Left ventricle myocardium inferior (tissue), 1 donor: ENCODE measurements around the gene VCAN. TPM values are rescaled to one million over a fixed set of nuclear protein-coding genes. Genes with fewer than 3 reads are reported as not detected.

Experiments used
- DNase-seq: peaks from one replicate; pipeline ENCODE4 v3.0.0-alpha.2; 2020
- H3K27ac ChIP-seq: fragments of 200-600 bp; replicated peaks from 2 replicates; pipeline ENCODE4 v1.8.0; 2021
- H3K27me3 ChIP-seq: fragments of 200-600 bp; 2 replicates; pipeline ENCODE4 v1.8.0; 2021; ENCODE audit warnings: low read depth
- H3K36me3 ChIP-seq: fragments of 200-600 bp; 2 replicates; pipeline ENCODE4 v1.8.0; 2021
- H3K4me1 ChIP-seq: fragments of 200-600 bp; 2 replicates; pipeline ENCODE4 v1.8.0; 2021
- H3K4me3 ChIP-seq: fragments of 200-600 bp; 2 replicates; pipeline ENCODE4 v1.8.0; 2021; ENCODE audit warnings: mild to moderate bottlenecking, moderate library complexity
- H3K9me3 ChIP-seq: fragments of 200-600 bp; replicated peaks from 2 replicates; pipeline ENCODE4 v1.8.0; 2021
- intact Hi-C: fragments of 100-400 bp; cut with micrococcal nuclease; formaldehyde crosslinking; loops from one replicate; pipeline ENCODE4 v1.11.0; 2022
- total RNA-seq: library from RNA; stranded (reverse); fragmentation: NEBNext Ultra II Directional; extraction: Animal tissue kit (Norgen Biotek cat#: 25700); gene quantifications from one replicate; pipeline ENCODE4 v1.2.1, GENCODE V29; 2021
- TF ChIP-seq, protein P1 (sequence below): fragments of 200-600 bp; IDR thresholded peaks from 2 replicates; pipeline ENCODE4 v1.8.0; 2021; ENCODE audit warnings: antibody characterized with exemption, mild to moderate bottlenecking, borderline replicate concordance
- donor health status: DM: no; HTN: yes; CAD: no; lungs with severe emphysema.

The VCAN gene
- total RNA-seq, 1 donor from 2014 or later = 25.2 TPM

DNA sequence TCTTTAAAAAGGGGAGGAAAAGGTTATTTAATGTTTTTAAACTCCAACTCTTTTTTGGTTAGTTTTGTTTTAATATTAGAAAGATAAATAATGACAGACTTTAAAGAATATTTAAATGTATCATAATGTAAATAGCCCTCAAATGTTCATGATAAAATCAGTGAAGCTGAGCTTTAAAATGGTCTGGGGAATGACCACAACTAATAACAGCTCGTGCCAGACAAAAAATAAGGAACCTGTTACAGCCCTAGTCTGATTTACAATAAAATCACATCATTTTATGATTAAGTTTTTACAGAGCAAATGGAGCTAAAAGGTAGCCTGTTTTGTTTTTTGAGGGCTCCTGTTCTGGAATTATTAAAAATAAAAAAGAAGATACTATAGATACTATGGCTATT, 46.1 kb downstream of the VCAN start:
- Histone ChIP-seq H3K4me1 (no peaks in the 10 kb centered on the region), H3K9me3 (no peaks in the 10 kb centered on the region), H3K27me3 (no peaks in the 10 kb centered on the region), H3K36me3 (no peaks in the 10 kb centered on the region), H3K4me3 (no peak overlapping the region), H3K27ac (no peak overlapping the region)
- intact Hi-C loops = no loop called here
- TF ChIP-seq, protein P1, sequence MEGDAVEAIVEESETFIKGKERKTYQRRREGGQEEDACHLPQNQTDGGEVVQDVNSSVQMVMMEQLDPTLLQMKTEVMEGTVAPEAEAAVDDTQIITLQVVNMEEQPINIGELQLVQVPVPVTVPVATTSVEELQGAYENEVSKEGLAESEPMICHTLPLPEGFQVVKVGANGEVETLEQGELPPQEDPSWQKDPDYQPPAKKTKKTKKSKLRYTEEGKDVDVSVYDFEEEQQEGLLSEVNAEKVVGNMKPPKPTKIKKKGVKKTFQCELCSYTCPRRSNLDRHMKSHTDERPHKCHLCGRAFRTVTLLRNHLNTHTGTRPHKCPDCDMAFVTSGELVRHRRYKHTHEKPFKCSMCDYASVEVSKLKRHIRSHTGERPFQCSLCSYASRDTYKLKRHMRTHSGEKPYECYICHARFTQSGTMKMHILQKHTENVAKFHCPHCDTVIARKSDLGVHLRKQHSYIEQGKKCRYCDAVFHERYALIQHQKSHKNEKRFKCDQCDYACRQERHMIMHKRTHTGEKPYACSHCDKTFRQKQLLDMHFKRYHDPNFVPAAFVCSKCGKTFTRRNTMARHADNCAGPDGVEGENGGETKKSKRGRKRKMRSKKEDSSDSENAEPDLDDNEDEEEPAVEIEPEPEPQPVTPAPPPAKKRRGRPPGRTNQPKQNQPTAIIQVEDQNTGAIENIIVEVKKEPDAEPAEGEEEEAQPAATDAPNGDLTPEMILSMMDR = no peak
- DNase-seq = no peak

- no peaks in the 10 kb centered on the region for H3K9me3 ChIP-seq
- H3K4me1 ChIP-seq = no peaks in the 10 kb centered on the region
- no peak for DNase-seq
- H3K4me3 ChIP-seq = no peak overlapping the region
- no peaks in the 10 kb centered on the region for H3K27me3 ChIP-seq
- no peaks in the 10 kb centered on the region for H3K36me3 ChIP-seq
- intact Hi-C loops = no loop called here
- H3K27ac ChIP-seq = no peak overlapping the region
- TF ChIP-seq, protein P1 = no peak
Observed at GRCh38 chr5:83518319-83519061, 46.9 kb downstream of the VCAN start.

DNA sequence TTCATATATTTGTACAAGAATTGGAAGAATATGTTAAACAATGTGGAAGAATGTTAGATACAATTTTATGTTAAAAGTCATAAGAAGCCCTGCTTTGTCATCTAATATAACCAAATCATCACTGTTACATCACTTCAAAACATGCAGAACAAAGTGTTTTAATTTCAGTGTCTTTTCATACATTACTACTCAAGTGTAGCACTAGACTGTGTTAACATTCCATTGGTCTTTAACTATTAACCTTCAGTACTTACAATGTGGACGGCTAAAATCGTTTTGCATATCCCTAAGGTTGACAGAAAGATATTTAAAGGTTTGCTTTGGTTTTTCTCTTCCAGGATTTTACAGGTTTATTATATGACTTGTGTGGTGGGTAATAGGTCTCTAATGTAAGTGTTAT, 50.9 kb downstream of the VCAN start:
- no peaks in the 10 kb centered on the region for H3K9me3 ChIP-seq
- DNase-seq = no peak
- H3K27me3 ChIP-seq = no peaks in the 10 kb centered on the region
- intact Hi-C loops = no loop called here
- no peak overlapping the region for H3K27ac ChIP-seq
- TF ChIP-seq, protein P1 = no peak
- H3K36me3 ChIP-seq = no peaks in the 10 kb centered on the region
- no peak overlapping the region for H3K4me3 ChIP-seq
- H3K4me1 ChIP-seq = no peaks in the 10 kb centered on the region

GRCh38 chr5:83523929-83524328, 52.4 kb downstream of the VCAN start:
- no peak overlapping the region for H3K27ac ChIP-seq
- TF ChIP-seq, protein P1 = no peak
- H3K4me3 ChIP-seq = no peak overlapping the region
- intact Hi-C loops = no loop called here
- no peak for DNase-seq
- no peaks in the 10 kb centered on the region for H3K36me3 ChIP-seq
- H3K9me3 ChIP-seq = no peaks in the 10 kb centered on the region
- H3K27me3 ChIP-seq = no peaks in the 10 kb centered on the region
- H3K4me1 ChIP-seq = no peaks in the 10 kb centered on the region

- H3K4me1 ChIP-seq = no peaks in the 10 kb centered on the region
- no peaks in the 10 kb centered on the region for H3K27me3 ChIP-seq
- no peaks in the 10 kb centered on the region for H3K36me3 ChIP-seq
- no peak overlapping the region for H3K4me3 ChIP-seq
- H3K27ac ChIP-seq = no peak overlapping the region
- no peaks in the 10 kb centered on the region for H3K9me3 ChIP-seq
- intact Hi-C loops = no loop called here
- TF ChIP-seq, protein P1 = no peak
- no peak for DNase-seq
Observed at GRCh38 chr5:83524345-83524744, 52.8 kb downstream of the VCAN start.
